ENCODE measurements around the gene NRXN3. TPM values are rescaled to one million over a fixed set of nuclear protein-coding genes. Genes with fewer than 3 reads are reported as not detected.

The NRXN3 gene
- total RNA-seq, 1 donor from 2014 or later: 19.8 TPM

DNA sequence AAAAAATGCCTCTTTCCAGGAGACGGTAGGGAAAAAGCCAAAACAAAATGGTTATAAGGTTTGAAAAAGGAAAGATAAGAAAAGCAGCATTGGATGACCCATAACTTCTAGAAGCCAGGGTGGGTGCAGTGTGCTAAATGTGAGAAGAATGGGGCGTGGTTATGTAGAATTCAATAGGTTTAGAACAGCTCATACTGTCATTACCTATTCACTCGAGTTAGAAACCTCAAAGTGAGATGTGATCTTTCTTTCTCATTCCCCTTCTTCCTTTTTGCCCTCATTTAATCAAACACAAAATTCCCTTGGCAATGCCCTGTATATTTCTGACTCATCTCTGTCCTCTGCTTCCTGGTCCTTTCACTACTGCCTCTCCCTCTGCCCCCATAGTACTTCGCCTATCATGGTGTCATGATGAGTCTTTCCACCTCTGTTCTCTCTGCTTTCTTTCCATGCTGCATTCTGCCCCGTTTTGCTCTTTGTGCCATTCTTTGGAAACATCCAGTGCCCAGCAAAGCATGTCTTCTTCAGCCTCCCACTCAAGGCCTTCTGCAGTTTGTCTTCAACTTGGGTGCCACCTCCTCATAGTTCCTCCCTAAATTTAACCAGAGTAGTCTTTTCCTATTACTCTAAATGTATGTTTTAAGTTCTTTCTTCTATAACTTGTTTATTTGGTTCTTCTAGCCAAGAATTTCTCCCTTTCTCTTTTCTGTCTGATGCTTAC lies 496.3 kb downstream of the NRXN3 start:
- no peaks in the 10 kb centered on the region for H3K4me1 Mint-ChIP-seq (ENCODE audit: unreplicated experiment)
- H3K36me3 Mint-ChIP-seq: no peaks in the 10 kb centered on the region
- H3K27ac Mint-ChIP-seq: no peak overlapping the region
- DNase-seq (ENCODE audit: extremely low spot score, unreplicated experiment): no peak
- H3K9me3 Mint-ChIP-seq: no peaks in the 10 kb centered on the region
- TF ChIP-seq, protein P1, sequence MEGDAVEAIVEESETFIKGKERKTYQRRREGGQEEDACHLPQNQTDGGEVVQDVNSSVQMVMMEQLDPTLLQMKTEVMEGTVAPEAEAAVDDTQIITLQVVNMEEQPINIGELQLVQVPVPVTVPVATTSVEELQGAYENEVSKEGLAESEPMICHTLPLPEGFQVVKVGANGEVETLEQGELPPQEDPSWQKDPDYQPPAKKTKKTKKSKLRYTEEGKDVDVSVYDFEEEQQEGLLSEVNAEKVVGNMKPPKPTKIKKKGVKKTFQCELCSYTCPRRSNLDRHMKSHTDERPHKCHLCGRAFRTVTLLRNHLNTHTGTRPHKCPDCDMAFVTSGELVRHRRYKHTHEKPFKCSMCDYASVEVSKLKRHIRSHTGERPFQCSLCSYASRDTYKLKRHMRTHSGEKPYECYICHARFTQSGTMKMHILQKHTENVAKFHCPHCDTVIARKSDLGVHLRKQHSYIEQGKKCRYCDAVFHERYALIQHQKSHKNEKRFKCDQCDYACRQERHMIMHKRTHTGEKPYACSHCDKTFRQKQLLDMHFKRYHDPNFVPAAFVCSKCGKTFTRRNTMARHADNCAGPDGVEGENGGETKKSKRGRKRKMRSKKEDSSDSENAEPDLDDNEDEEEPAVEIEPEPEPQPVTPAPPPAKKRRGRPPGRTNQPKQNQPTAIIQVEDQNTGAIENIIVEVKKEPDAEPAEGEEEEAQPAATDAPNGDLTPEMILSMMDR (conservative IDR thresholded peaks at IDR 0.05): no peak
- H3K4me3 Mint-ChIP-seq: no peak overlapping the region
- H3K27me3 Mint-ChIP-seq: peaks cover 15% of the 10 kb centered on the region

DNA sequence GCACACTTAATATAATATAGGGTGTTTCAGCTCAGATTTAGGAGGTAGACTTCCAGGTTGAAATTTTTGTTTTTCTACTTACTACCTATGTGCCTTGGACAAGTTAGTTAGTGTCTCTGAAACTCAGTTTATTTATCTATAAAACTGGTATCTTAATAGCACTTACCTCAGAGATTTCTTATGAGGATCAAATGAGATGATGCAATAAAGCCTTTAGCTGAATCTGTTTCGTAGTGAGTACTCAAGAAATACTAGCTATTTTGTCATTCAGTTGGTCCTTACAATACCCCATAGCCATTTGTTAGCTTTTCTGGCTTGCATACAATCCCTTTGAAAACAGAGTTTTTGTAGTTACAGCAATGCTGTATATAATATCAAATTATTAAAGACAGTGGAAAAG lies 497.0 kb downstream of the NRXN3 start:
- DNase-seq (ENCODE audit: extremely low spot score, unreplicated experiment): no peak
- no peaks in the 10 kb centered on the region for H3K9me3 Mint-ChIP-seq
- no peak overlapping the region for H3K27ac Mint-ChIP-seq
- TF ChIP-seq, protein P1 (conservative IDR thresholded peaks at IDR 0.05): no peak
- no peak overlapping the region for H3K4me3 Mint-ChIP-seq
- H3K36me3 Mint-ChIP-seq: no peaks in the 10 kb centered on the region
- peaks cover 15% of the 10 kb centered on the region for H3K27me3 Mint-ChIP-seq
- no peaks in the 10 kb centered on the region for H3K4me1 Mint-ChIP-seq (ENCODE audit: unreplicated experiment)

DNA sequence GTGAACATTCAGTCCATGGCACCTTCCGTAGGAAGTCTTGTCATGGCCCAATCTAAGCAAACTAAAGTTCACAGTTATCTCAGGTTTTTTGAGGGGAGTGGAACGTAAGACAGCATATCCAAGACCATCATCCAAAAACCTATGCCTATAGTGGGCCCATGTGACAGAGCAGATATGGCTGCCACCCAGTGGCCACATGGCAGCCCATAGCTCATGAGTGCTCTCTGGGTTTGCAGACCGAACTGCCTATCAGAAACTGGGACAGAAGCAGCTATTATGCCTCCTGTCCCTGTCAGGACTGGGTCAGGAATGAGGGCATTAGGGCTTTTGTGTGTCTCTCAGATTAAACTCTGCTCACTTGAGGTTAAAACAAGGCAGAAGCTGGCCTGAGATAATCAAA lies 503.7 kb downstream of the NRXN3 start:
- no peak overlapping the region for H3K27ac Mint-ChIP-seq
- H3K4me3 Mint-ChIP-seq: no peak overlapping the region
- no peaks in the 10 kb centered on the region for H3K36me3 Mint-ChIP-seq
- TF ChIP-seq, protein P1 (conservative IDR thresholded peaks at IDR 0.05): no peak
- no peak for DNase-seq (ENCODE audit: extremely low spot score, unreplicated experiment)
- no peaks in the 10 kb centered on the region for H3K27me3 Mint-ChIP-seq
- no peaks in the 10 kb centered on the region for H3K4me1 Mint-ChIP-seq (ENCODE audit: unreplicated experiment)
- no peaks in the 10 kb centered on the region for H3K9me3 Mint-ChIP-seq

DNA sequence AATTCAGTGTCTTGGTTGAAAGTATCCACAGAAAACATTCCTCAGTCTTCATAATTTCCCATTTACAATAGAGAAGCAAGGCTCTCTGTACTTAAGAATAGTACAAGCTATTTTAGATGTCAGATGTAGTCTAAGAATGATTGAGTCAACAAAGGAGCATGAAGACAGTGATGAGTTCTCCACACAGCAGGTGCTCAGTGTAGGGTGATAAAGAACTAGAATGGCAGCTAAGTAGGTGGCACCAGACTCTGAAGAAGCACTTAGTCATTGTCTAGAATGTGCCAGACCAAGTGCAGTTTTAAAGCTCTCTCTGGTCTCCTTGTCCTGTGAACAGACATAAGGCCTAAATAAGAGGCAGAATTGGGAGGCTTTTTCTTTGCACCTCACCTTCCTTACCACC lies 504.6 kb downstream of the NRXN3 start:
- TF ChIP-seq, protein P1 (conservative IDR thresholded peaks at IDR 0.05): no peak
- Mint-ChIP-seq H3K9me3 (no peaks in the 10 kb centered on the region), H3K27ac (no peak overlapping the region), H3K4me3 (no peak overlapping the region), H3K27me3 (no peaks in the 10 kb centered on the region), H3K36me3 (no peaks in the 10 kb centered on the region), H3K4me1 (ENCODE audit: unreplicated experiment) (no peaks in the 10 kb centered on the region)
- no peak for DNase-seq (ENCODE audit: extremely low spot score, unreplicated experiment)

DNA sequence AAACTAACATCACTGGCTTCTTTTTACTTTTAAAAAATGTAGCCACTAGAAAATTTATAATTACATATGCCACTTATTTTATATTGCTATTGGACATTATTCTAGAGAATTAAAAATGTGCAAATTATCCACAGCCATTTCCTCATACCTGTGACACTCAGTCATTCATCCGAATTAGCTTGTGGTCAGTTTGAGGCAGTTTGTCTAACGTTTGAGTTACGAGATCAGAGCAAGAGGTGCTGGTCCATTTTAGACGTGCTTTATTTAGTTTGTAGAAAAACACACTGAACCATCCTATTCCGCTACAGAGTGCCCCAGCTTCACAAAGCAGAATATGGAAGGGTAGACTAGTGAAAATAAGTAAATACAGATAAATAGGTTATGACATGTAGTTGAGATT lies 513.0 kb downstream of the NRXN3 start:
- TF ChIP-seq, protein P1 (conservative IDR thresholded peaks at IDR 0.05): no peak
- no peak overlapping the region for H3K27ac Mint-ChIP-seq
- no peaks in the 10 kb centered on the region for H3K27me3 Mint-ChIP-seq
- no peak for DNase-seq (ENCODE audit: extremely low spot score, unreplicated experiment)
- no peak overlapping the region for H3K4me3 Mint-ChIP-seq
- no peaks in the 10 kb centered on the region for H3K36me3 Mint-ChIP-seq
- H3K9me3 Mint-ChIP-seq: no peaks in the 10 kb centered on the region
- no peaks in the 10 kb centered on the region for H3K4me1 Mint-ChIP-seq (ENCODE audit: unreplicated experiment)
